Sigmoid colon (tissue), 4 donors: ENCODE results near the gene WASHC4.

ENCODE experiments used
- EP300 ChIP-seq, 4 donors: sonication (generic); formaldehyde crosslinking; IDR thresholded peaks; one replicate each; pipeline ENCODE4 v1.6.1; 2017; ENCODE audit warnings: antibody characterized with exemption in 4 of 4
- POLR2A ChIP-seq, 2 donors: fragments of 450-650 bp; IDR thresholded peaks; one replicate each; pipeline ENCODE4 v1.6.1; 2016; ENCODE audit warnings: antibody characterized with exemption in 2 of 2, mild to moderate bottlenecking in 2 of 2, moderate library complexity in 2 of 2
- TF ChIP-seq, protein P1 (sequence below), 4 experiments: fragments of 450-650 bp in 3 of 4; fragments of 200-600 bp in 1 of 4; IDR thresholded peaks; one replicate each; pipeline ENCODE4 v1.5.1; 2016 to 2019; ENCODE audit warnings: antibody characterized with exemption in 4 of 4, mild to moderate bottlenecking in 3 of 4, moderate library complexity in 2 of 4

DNA sequence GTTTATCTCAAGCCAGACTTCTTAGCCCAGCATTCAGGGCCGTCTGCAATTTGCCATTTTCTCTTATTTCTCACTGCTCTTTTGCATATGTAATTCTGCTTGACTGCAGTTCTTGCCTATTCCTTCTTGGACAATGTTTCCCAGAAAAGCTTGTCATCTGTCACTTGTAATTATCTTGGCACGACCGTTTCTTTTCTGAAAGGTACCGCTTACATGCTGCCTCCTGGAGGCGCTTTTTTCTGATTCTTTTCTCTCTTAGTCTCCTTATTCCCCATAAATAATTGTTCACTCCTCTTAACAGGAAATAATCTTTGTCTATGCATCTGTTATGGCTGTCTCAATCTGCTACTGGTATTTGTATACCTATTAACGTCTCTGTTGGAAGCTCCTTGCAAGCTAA, 22.0 kb upstream of the WASHC4 start:
- TF ChIP-seq, protein P1, sequence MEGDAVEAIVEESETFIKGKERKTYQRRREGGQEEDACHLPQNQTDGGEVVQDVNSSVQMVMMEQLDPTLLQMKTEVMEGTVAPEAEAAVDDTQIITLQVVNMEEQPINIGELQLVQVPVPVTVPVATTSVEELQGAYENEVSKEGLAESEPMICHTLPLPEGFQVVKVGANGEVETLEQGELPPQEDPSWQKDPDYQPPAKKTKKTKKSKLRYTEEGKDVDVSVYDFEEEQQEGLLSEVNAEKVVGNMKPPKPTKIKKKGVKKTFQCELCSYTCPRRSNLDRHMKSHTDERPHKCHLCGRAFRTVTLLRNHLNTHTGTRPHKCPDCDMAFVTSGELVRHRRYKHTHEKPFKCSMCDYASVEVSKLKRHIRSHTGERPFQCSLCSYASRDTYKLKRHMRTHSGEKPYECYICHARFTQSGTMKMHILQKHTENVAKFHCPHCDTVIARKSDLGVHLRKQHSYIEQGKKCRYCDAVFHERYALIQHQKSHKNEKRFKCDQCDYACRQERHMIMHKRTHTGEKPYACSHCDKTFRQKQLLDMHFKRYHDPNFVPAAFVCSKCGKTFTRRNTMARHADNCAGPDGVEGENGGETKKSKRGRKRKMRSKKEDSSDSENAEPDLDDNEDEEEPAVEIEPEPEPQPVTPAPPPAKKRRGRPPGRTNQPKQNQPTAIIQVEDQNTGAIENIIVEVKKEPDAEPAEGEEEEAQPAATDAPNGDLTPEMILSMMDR (IDR thresholded peaks at IDR 0.05), result no peak
- TF ChIP-seq EP300 (IDR thresholded peaks at IDR 0.05), result no peak
- no peak for TF ChIP-seq POLR2A (IDR thresholded peaks at IDR 0.05)
